Keratinocyte (primary cell): ENCODE measurements around the gene EPAS1.

Source experiments
- EZH2 ChIP-seq: IDR thresholded peaks from one replicate; pipeline ENCODE4 v1.6.1; 2012; ENCODE audit warnings: inconsistent platforms, mild to moderate bottlenecking, low read length, moderate library complexity
- TF ChIP-seq, protein P1 (sequence below), 3 experiments: IDR thresholded peaks in 1 of 3; conservative IDR thresholded peaks in 1 of 3; optimal IDR thresholded peaks in 1 of 3; 2 replicates in 2 of 3; 3 replicates in 1 of 3; pipeline versions ENCODE3 to v1.5.1; 2011; ENCODE audit warnings: low read length in 3 of 3, mild to moderate bottlenecking in 3 of 3, moderate library complexity in 2 of 3, control low read depth in 1 of 3, inconsistent platforms in 1 of 3; ENCODE audit not compliant: insufficient read depth in 2 of 3; ENCODE audit errors: extremely low read depth in 1 of 3

DNA sequence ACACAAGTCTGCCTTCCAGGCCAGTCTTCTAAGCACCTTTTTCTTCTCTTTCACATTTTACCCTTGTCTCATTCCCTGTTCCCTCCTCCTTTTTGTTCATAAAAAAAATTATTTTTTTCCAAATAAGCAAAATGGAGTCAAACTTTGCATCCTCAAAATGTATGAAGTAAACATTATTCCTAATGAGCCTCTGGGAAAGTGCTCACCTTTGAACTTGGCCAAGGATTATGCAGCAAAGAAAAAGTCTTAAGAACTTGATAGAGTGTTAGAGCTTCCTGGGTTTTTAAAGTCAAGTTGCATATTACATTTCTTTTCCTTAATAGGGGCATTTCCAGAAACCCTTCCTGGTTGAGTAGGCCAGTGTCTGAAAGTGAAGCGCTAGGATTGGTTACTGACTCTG lies 31.6 kb downstream of the EPAS1 start:
- TF ChIP-seq, protein P1, sequence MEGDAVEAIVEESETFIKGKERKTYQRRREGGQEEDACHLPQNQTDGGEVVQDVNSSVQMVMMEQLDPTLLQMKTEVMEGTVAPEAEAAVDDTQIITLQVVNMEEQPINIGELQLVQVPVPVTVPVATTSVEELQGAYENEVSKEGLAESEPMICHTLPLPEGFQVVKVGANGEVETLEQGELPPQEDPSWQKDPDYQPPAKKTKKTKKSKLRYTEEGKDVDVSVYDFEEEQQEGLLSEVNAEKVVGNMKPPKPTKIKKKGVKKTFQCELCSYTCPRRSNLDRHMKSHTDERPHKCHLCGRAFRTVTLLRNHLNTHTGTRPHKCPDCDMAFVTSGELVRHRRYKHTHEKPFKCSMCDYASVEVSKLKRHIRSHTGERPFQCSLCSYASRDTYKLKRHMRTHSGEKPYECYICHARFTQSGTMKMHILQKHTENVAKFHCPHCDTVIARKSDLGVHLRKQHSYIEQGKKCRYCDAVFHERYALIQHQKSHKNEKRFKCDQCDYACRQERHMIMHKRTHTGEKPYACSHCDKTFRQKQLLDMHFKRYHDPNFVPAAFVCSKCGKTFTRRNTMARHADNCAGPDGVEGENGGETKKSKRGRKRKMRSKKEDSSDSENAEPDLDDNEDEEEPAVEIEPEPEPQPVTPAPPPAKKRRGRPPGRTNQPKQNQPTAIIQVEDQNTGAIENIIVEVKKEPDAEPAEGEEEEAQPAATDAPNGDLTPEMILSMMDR (optimal IDR thresholded peaks at IDR 0.05 in 1 of 3, IDR thresholded peaks at IDR 0.05 in 1 of 3, conservative IDR thresholded peaks at IDR 0.05 in 1 of 3; ENCODE audit: extremely low read depth in 1 of 3, insufficient read depth in 2 of 3, low read length in 3 of 3) = no peak
- TF ChIP-seq EZH2 = no peak
